Vagina (tissue), 2 donors: ENCODE results near the gene PIEZO1. TPM values are rescaled to one million over a fixed set of nuclear protein-coding genes. Genes with fewer than 3 reads are reported as not detected.

Experiments used
- DNase-seq, 2 donors: peaks; one replicate each; pipeline ENCODE4 v3.0.0-alpha.2; 2017; ENCODE audit errors: extremely low spot score in 2 of 2
- H3K27ac ChIP-seq: fragments of 200-600 bp; sonication (generic); one replicate; pipeline ENCODE4 v1.5.1; 2019
- H3K27me3 ChIP-seq: fragments of 200-600 bp; sonication (generic); one replicate; pipeline ENCODE4 v1.5.1; 2019
- H3K36me3 ChIP-seq, 2 donors: fragments of 200-600 bp; sonication (generic); one replicate each; pipeline ENCODE4 v1.5.1; 2017 to 2019
- H3K4me1 ChIP-seq: fragments of 200-600 bp; sonication (generic); one replicate; pipeline ENCODE4 v1.5.1; 2019
- H3K4me3 ChIP-seq, 2 donors: fragments of 200-600 bp; sonication (generic); 1 replicate in 1 of 2; 2 replicates in 1 of 2; pipeline ENCODE4 v1.5.1; 2016 to 2019
- H3K9me3 ChIP-seq: fragments of 200-600 bp; sonication (generic); one replicate; pipeline ENCODE4 v1.5.1; 2019
- POLR2A ChIP-seq, 2 donors: fragments of 450-650 bp; IDR thresholded peaks; one replicate each; pipeline ENCODE4 v1.6.1; 2017; ENCODE audit warnings: antibody characterized with exemption in 2 of 2, mild to moderate bottlenecking in 2 of 2, moderate library complexity in 2 of 2
- POLR2AphosphoS5 ChIP-seq, 2 donors: sonication (generic); formaldehyde crosslinking; IDR thresholded peaks; one replicate each; pipeline ENCODE4 v1.9.0; 2017; ENCODE audit warnings: antibody characterized with exemption in 2 of 2, mild to moderate bottlenecking in 2 of 2, low read depth in 1 of 2; ENCODE audit not compliant: insufficient read depth in 1 of 2
- intact Hi-C: fragments of 100-400 bp; cut with DNase I; formaldehyde crosslinking; loops from one replicate; pipeline ENCODE4 v1.15.1; 2023
- total RNA-seq: library from RNA; depleted of rRNA; stranded (reverse); fragments of >200 nt; gene quantifications from one replicate; pipeline ENCODE4 v1.2.3, GENCODE V29; 2016
- TF ChIP-seq, protein P1 (sequence below), 3 experiments: fragments of 450-650 bp in 2 of 3; fragments of 200-600 bp in 1 of 3; sonication (generic) in 1 of 3; IDR thresholded peaks; one replicate each; pipeline ENCODE4 v1.5.1; 2017 to 2019; ENCODE audit warnings: antibody characterized with exemption in 3 of 3, mild to moderate bottlenecking in 2 of 3, moderate library complexity in 2 of 3

PIEZO1 gene
- total RNA-seq, 1 donor from 2014 or later, result 184 TPM

DNA sequence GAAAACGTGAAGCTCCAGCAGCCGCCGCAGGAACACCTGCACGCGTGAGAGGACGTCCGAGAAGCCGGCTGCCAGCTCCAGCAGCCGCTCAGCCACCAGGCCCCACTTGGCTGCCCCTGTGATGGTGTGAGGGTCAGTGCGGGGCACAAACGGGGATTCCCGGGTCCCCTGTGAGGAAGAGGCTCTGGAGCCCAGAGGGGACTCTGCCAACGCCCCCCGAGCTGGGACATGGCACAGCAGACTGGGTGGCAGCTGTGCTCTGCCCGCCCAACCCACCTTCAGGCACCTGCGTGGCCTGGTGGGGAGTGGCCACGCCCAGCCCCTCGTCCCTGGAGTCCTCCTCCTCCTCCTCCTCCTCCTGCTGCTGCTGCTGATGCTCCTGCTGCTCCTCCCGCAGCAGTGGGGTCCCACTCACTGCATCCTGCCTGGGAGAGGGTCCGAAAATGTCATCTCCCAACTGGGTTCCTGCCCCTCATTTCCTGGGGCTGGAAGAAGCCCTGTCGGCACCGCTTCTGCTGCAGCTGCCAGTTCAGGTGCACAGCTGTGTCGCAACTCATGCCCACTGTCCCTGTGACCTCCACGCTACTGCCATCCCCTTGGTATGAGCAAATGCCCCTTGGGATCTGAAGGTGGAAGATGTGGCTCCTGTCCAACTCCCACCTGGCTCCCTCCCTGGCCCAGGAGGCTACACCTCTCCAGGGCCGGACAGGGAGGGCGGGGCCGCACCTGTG is 51.2 kb downstream of the PIEZO1 start:
- no peak for DNase-seq
- peaks cover 16% of the 10 kb centered on the region for H3K4me1 ChIP-seq
- TF ChIP-seq POLR2AphosphoS5 (IDR thresholded peaks at IDR 0.05; ENCODE audit: insufficient read depth in 1 of 2, low read depth in 1 of 2) (no peak), POLR2A (IDR thresholded peaks at IDR 0.05) (no peak)
- TF ChIP-seq, protein P1, sequence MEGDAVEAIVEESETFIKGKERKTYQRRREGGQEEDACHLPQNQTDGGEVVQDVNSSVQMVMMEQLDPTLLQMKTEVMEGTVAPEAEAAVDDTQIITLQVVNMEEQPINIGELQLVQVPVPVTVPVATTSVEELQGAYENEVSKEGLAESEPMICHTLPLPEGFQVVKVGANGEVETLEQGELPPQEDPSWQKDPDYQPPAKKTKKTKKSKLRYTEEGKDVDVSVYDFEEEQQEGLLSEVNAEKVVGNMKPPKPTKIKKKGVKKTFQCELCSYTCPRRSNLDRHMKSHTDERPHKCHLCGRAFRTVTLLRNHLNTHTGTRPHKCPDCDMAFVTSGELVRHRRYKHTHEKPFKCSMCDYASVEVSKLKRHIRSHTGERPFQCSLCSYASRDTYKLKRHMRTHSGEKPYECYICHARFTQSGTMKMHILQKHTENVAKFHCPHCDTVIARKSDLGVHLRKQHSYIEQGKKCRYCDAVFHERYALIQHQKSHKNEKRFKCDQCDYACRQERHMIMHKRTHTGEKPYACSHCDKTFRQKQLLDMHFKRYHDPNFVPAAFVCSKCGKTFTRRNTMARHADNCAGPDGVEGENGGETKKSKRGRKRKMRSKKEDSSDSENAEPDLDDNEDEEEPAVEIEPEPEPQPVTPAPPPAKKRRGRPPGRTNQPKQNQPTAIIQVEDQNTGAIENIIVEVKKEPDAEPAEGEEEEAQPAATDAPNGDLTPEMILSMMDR (IDR thresholded peaks at IDR 0.05), result no peak
- no peaks in the 10 kb centered on the region for H3K9me3 ChIP-seq
- H3K4me3 ChIP-seq, result no peak overlapping the region
- intact Hi-C loops, result no loop called here
- peaks cover 0 to 51% of the 10 kb centered on the region in 2 donors for H3K36me3 ChIP-seq
- no peaks in the 10 kb centered on the region for H3K27me3 ChIP-seq
- H3K27ac ChIP-seq, result no peak overlapping the region

DNA sequence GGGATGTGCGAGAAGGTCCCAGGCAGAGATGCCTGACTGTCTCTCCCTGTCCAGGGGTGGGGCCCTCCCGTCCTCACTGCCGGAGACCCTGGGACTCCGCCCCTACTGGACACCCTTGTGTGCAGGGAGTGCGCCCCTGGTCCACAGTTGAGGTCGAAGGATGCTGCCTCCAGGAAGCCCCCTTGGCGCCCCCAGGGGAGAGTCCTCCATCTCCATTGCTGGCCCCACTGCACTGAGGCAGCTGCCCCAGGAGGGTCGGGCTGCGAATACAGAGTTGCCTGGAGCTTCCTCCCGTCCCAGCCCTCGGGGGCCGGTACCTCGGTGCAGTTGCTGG is 52.1 kb downstream of the PIEZO1 start:
- Histone ChIP-seq H3K27ac (no peak overlapping the region), H3K27me3 (no peaks in the 10 kb centered on the region), H3K36me3 (peaks cover 0 to 51% of the 10 kb centered on the region in 2 donors), H3K4me1 (peaks cover 9% of the 10 kb centered on the region), H3K4me3 (no peak overlapping the region), H3K9me3 (no peaks in the 10 kb centered on the region)
- intact Hi-C loops, result no loop called here
- TF ChIP-seq POLR2AphosphoS5 (IDR thresholded peaks at IDR 0.05; ENCODE audit: insufficient read depth in 1 of 2, low read depth in 1 of 2) (no peak), POLR2A (IDR thresholded peaks at IDR 0.05) (no peak)
- TF ChIP-seq, protein P1 (IDR thresholded peaks at IDR 0.05), result no peak
- no peak for DNase-seq

DNA sequence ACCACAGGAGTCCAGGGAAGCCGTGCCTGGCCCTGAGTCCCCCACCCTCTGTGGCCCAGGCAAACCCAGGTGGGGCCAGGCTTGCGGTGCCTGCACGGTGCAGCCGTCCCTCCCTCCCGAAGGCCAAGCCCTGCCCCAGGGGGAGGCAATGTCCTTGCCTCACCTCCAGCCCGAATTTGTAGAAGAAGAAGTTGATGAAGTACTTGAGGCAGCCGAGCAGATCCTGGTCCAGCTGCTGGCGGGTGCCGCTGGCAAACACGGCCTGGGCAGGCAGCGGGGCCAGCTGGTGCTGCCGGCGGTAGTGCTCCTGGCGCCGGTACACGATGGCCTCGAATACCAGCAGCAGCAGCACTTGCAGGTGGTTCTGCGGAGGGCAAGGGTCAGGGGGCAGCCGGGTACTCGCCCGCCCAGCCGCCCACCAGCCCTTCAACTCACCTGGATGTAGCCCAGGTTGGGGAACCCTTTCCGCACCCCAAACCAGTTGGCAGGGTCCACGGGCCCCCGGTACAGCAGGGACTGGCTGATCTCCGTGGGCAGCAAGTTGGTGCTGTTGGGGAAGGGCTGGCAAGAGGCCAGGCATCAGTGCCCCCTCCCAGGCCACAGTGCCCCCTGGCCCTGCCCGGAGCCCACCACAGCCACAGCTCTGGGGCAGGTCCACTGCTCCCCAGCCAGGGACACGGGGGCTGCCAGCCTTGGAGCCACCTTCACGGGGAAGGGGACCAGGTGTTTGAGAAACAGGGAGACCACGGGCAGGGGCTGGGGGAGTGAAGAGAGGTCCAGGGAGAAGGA is 52.7 kb downstream of the PIEZO1 start:
- no peak for DNase-seq
- no peaks in the 10 kb centered on the region for H3K9me3 ChIP-seq
- H3K4me3 ChIP-seq, result no peak overlapping the region
- no peak for TF ChIP-seq POLR2A (IDR thresholded peaks at IDR 0.05)
- TF ChIP-seq, protein P1 (IDR thresholded peaks at IDR 0.05), result no peak
- no peak for TF ChIP-seq POLR2AphosphoS5 (IDR thresholded peaks at IDR 0.05; ENCODE audit: insufficient read depth in 1 of 2, low read depth in 1 of 2)
- H3K4me1 ChIP-seq, result peaks cover 3% of the 10 kb centered on the region
- H3K27me3 ChIP-seq, result no peaks in the 10 kb centered on the region
- no peak overlapping the region for H3K27ac ChIP-seq
- intact Hi-C loops, result no loop called here
- H3K36me3 ChIP-seq, result peaks cover 0 to 52% of the 10 kb centered on the region in 2 donors

DNA sequence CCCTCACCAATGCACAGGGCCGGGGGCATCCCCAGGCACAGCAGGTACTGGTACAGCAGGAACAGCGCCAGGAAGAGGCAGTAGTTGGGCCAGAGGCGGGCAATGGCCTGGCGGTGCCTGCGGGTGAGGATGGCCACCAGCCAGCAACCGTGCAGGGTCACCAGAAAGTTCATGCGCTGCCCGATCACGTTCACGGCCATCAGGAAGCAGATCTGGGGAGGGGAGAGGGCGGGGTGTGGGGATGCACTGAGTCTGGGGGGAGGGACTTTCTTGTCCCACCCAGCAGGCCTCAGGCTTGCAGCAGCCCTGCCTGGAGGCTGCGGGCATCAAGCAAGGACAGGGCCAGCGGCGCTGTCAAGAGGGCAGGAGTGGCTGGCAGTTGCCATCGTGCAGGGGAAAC is 53.3 kb downstream of the PIEZO1 start:
- Histone ChIP-seq H3K36me3 (peaks cover 0 to 59% of the 10 kb centered on the region in 2 donors), H3K9me3 (no peaks in the 10 kb centered on the region), H3K4me3 (no peak overlapping the region), H3K4me1 (no peaks in the 10 kb centered on the region), H3K27me3 (no peaks in the 10 kb centered on the region), H3K27ac (no peak overlapping the region)
- DNase-seq, result no peak
- intact Hi-C loops, result no loop called here
- TF ChIP-seq POLR2A (IDR thresholded peaks at IDR 0.05) (no peak), POLR2AphosphoS5 (IDR thresholded peaks at IDR 0.05; ENCODE audit: insufficient read depth in 1 of 2, low read depth in 1 of 2) (no peak)
- TF ChIP-seq, protein P1 (IDR thresholded peaks at IDR 0.05), result no peak
